B cell (primary cell): Measurements from ENCODE around the gene ATP10B. TPM values are rescaled to one million over a fixed set of nuclear protein-coding genes. Genes with fewer than 3 reads are reported as not detected.

ENCODE experiments used
- ATAC-seq: fragments of 200-7000 bp; cut with Tn5 transposase; one replicate; pipeline ENCODE4 v1.10.0; 2021; ENCODE audit warnings: low read depth, mild to moderate bottlenecking, moderate number of reproducible peaks, moderate library complexity
- CTCF ChIA-PET: fragments of 350-600 bp; sonication (Branson Sonifier 250); formaldehyde crosslinking; loops from one replicate; lab custom pipeline; 2021; ENCODE audit warnings: antibody characterized with exemption, inconsistent platforms; lab: Charles Lee
- POLR2A ChIA-PET: fragments of 350-600 bp; sonication (Branson Sonifier 250); formaldehyde crosslinking; loops from one replicate; lab custom pipeline; 2021; ENCODE audit warnings: antibody characterized with exemption; lab: Charles Lee
- DNase-seq: peaks from one replicate; pipeline ENCODE4 v3.0.0; 2013
- H2AFZ ChIP-seq: 2 replicates; pipeline ENCODE4 v1.6.1; 2012; ENCODE audit warnings: mild to moderate bottlenecking, low read depth, low read length; ENCODE audit not compliant: insufficient read depth, poor library complexity, severe bottlenecking
- H3K27ac ChIP-seq, 2 donors: 1 replicate in 1 of 2; 2 replicates in 1 of 2; pipeline ENCODE4 v1.5.1; 2012 to 2013; ENCODE audit warnings: low read length in 2 of 2, mild to moderate bottlenecking in 2 of 2, moderate library complexity in 1 of 2
- H3K27me3 ChIP-seq, 4 experiments: fragments of 200-600 bp in 1 of 4; sonication (generic) in 1 of 4; replicated peaks in 1 of 4; 1 replicate in 2 of 4; 2 replicates in 2 of 4; pipeline versions ENCODE4 v1.6.1 to v1.7.0; 2013 to 2016; ENCODE audit warnings: low read length in 3 of 4, mild to moderate bottlenecking in 2 of 4, mixed read lengths in 1 of 4, moderate library complexity in 1 of 4; ENCODE audit not compliant: insufficient read depth in 4 of 4, control insufficient read depth in 3 of 4; ENCODE audit errors: control extremely low read depth in 1 of 4
- H3K36me3 ChIP-seq, 2 experiments: replicated peaks in 1 of 2; 1 replicate in 1 of 2; 2 replicates in 1 of 2; pipeline versions ENCODE4 v1.6.1 to v1.7.1; 2013; ENCODE audit warnings: low read length in 1 of 2; ENCODE audit not compliant: insufficient read depth in 2 of 2, control insufficient read depth in 1 of 2; ENCODE audit errors: control extremely low read depth in 1 of 2, extremely low read depth in 1 of 2
- H3K4me1 ChIP-seq, 2 donors: fragments of 200-600 bp in 1 of 2; sonication (generic) in 1 of 2; 1 replicate in 1 of 2; 2 replicates in 1 of 2; pipeline versions ENCODE4 v1.5.1 to v1.6.1; 2013 to 2017; ENCODE audit warnings: low read length in 2 of 2; ENCODE audit not compliant: control insufficient read depth in 2 of 2, insufficient read depth in 2 of 2
- H3K4me2 ChIP-seq: replicated peaks from 2 replicates; pipeline ENCODE3; 2012; ENCODE audit warnings: mild to moderate bottlenecking, low read depth, low read length; ENCODE audit not compliant: poor library complexity, severe bottlenecking
- H3K4me3 ChIP-seq, 5 experiments: fragments of 200-600 bp in 1 of 5; sonication (generic) in 1 of 5; 1 replicate in 3 of 5; 2 replicates in 2 of 5; pipeline versions ENCODE4 v1.5.1 to v1.7.0; 2011 to 2016; ENCODE audit warnings: low read length in 4 of 5, mild to moderate bottlenecking in 4 of 5, low read depth in 2 of 5, control low read depth in 1 of 5, moderate library complexity in 1 of 5; ENCODE audit not compliant: insufficient read depth in 1 of 5; ENCODE audit errors: control extremely low read depth in 1 of 5, extremely low read depth in 1 of 5
- H3K79me2 ChIP-seq: fragments of 200-600 bp; sonication (generic); one replicate; pipeline ENCODE4 v1.6.0; 2016; ENCODE audit warnings: low read length; ENCODE audit not compliant: control insufficient read depth, insufficient read depth
- H3K9ac ChIP-seq: fragments of 200-600 bp; sonication (generic); 2 replicates; pipeline ENCODE4 v1.6.1; 2017; ENCODE audit warnings: mild to moderate bottlenecking, low read length, moderate library complexity
- H3K9me3 ChIP-seq, 3 donors: one replicate each; pipeline versions ENCODE4 v1.6.1 to v1.7.1; 2013; ENCODE audit warnings: low read length in 2 of 3; ENCODE audit not compliant: control insufficient read depth in 2 of 3, insufficient read depth in 1 of 3; ENCODE audit errors: control extremely low read depth in 1 of 3
- H4K20me1 ChIP-seq: 2 replicates; pipeline ENCODE4 v1.6.0; 2012; ENCODE audit warnings: mild to moderate bottlenecking, low read length; ENCODE audit not compliant: insufficient read depth, control insufficient read depth, poor library complexity, severe bottlenecking
- H3K27ac Mint-ChIP-seq: one replicate; pipeline ENCODE4 v1.8.0; 2021; ENCODE audit warnings: mixed read lengths
- H3K27me3 Mint-ChIP-seq: one replicate; pipeline ENCODE4 v1.8.0; 2021; ENCODE audit warnings: mixed read lengths
- H3K4me1 Mint-ChIP-seq: one replicate; pipeline ENCODE4 v1.8.0; 2021; ENCODE audit warnings: mixed read lengths
- H3K4me3 Mint-ChIP-seq: one replicate; pipeline ENCODE4 v1.8.0; 2021; ENCODE audit warnings: mixed read lengths
- H3K9me3 Mint-ChIP-seq: one replicate; pipeline ENCODE4 v1.8.0; 2022; ENCODE audit warnings: mixed read lengths; ENCODE audit not compliant: insufficient read depth
- EZH2 ChIP-seq: IDR thresholded peaks from 2 replicates; pipeline ENCODE4 v1.6.1; 2012; ENCODE audit warnings: borderline replicate concordance, low read depth, mild to moderate bottlenecking, moderate library complexity, low read length; ENCODE audit not compliant: insufficient read depth, poor library complexity, severe bottlenecking
- WGBS: methylation state at CpG from one replicate; pipeline ENCODE4 v1.1.5; 2013; ENCODE audit warnings: missing lambda C conversion rate; ENCODE audit not compliant: insufficient coverage; 5-methylcytosine and 5-hydroxymethylcytosine counted together
- intact Hi-C: fragments of 100-400 bp; cut with micrococcal nuclease; formaldehyde crosslinking; loops from one replicate; pipeline ENCODE4 v1.10.0; 2022
- polyA plus RNA-seq: library from polyadenylated mRNA; depleted of rRNA; stranded (reverse); fragments of >200 nt; gene quantifications from 2 replicates; pipeline ENCODE4 v1.2.3, GENCODE V29; 2012
- total RNA-seq, 2 donors: library from RNA; stranded (reverse); fragments of 120-200 nt in 1 of 2; gene quantifications; 1 replicate in 1 of 2; 2 replicates in 1 of 2; pipeline versions ENCODE4 v1.2.3 to v1.2.4, GENCODE V29; 2013 to 2022
- TF ChIP-seq, protein P1 (sequence below): fragments of 200-600 bp; IDR thresholded peaks from one replicate; pipeline ENCODE4 v1.8.0; 2022; ENCODE audit warnings: antibody characterized with exemption, mild to moderate bottlenecking

Gene ATP10B
- total and polyA plus RNA-seq, 2 donors (not counting 1 experiment from before 2014, with no cell fraction given), result not detected

DNA sequence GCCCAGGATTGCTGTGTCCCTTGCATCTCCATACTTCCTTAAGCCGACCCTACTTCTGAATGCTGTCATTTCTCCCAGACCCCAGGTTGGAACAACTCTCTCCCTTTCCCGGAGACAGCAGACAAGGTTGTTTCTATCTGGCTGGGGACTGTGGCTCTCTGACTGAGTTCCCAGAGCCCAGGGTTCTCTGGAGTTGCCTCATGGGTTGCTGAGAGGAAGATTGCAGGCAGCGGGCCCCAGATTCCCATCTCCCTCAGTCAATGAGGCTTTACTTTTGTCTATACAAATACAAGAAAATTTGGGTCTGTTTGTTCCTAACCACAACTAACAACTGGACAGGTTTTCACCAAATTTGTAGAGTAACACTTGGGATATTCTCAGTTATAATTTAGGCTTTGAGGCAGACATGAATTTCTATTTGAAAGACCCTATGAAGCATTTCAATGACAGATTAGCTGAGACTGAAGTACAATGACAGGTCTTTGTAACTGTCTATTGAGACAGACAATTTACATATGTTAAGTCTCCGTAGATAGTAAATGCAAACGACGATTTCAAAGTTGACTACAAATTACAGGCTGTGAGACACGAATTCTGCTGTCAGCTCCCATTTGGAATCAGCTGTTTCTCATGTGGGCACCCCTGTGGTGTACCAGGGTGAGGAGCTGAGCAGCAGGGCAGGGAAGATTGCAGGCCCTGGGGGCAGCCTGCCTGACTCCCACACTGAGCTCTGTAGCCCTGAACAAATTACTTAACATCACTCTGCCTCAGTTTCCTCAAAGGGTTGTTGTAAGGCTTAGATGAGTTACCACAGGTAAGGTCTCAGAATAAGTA is 107.5 kb downstream of the ATP10B start:
- ATAC-seq (no peak), DNase-seq (no peak)
- no peaks in the 10 kb centered on the region for H3K4me1 Mint-ChIP-seq
- no peak for TF ChIP-seq EZH2
- TF ChIP-seq, protein P1, sequence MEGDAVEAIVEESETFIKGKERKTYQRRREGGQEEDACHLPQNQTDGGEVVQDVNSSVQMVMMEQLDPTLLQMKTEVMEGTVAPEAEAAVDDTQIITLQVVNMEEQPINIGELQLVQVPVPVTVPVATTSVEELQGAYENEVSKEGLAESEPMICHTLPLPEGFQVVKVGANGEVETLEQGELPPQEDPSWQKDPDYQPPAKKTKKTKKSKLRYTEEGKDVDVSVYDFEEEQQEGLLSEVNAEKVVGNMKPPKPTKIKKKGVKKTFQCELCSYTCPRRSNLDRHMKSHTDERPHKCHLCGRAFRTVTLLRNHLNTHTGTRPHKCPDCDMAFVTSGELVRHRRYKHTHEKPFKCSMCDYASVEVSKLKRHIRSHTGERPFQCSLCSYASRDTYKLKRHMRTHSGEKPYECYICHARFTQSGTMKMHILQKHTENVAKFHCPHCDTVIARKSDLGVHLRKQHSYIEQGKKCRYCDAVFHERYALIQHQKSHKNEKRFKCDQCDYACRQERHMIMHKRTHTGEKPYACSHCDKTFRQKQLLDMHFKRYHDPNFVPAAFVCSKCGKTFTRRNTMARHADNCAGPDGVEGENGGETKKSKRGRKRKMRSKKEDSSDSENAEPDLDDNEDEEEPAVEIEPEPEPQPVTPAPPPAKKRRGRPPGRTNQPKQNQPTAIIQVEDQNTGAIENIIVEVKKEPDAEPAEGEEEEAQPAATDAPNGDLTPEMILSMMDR, result no peak
- no peak overlapping the region for H3K9ac ChIP-seq
- no peak overlapping the region for H3K4me3 ChIP-seq
- H2AFZ ChIP-seq, result no peak overlapping the region
- no peaks in the 10 kb centered on the region for H3K9me3 Mint-ChIP-seq
- H3K36me3 ChIP-seq, result no peaks in the 10 kb centered on the region
- no peaks in the 10 kb centered on the region for H3K27me3 ChIP-seq
- no peak overlapping the region for H3K4me2 ChIP-seq
- H3K27ac Mint-ChIP-seq, result no peak overlapping the region
- no peaks in the 10 kb centered on the region for H3K4me1 ChIP-seq
- ChIA-PET POLR2A (no interaction called here), CTCF (no interaction called here)
- no peak overlapping the region for H3K4me3 Mint-ChIP-seq
- no peaks in the 10 kb centered on the region for H3K79me2 ChIP-seq
- intact Hi-C loops, result no loop called here
- 67% methylated on average over 4 of the region's 7 CpGs for WGBS
- H3K27ac ChIP-seq, result no peak overlapping the region
- H3K27me3 Mint-ChIP-seq, result peaks cover 2% of the 10 kb centered on the region
- no peaks in the 10 kb centered on the region for H3K9me3 ChIP-seq
- no peaks in the 10 kb centered on the region for H4K20me1 ChIP-seq

DNA sequence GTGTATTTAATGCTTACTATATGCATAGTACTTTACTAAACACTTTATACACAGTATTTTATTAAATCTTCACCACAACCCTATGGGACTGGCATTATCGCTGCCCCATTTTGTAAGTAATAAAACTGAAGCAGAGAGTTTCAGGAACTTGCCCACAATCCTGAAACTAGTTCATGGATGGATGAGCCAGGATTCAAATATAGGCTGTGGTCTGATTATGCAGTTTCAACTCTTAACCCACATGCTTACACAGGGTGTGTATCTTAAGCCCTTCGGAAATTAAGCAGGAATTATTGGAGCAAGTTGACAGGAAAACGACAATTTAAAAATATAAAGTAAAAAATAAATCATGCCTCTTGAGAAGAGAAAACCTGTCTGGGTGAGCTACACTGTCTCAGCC is 109.0 kb downstream of the ATP10B start:
- ATAC-seq (no peak), DNase-seq (no peak)
- Histone ChIP-seq H3K79me2 (no peaks in the 10 kb centered on the region), H3K4me2 (no peak overlapping the region), H2AFZ (no peak overlapping the region), H3K4me1 (no peaks in the 10 kb centered on the region), H3K9ac (no peak overlapping the region), H4K20me1 (no peaks in the 10 kb centered on the region), H3K36me3 (no peaks in the 10 kb centered on the region), H3K4me3 (no peak overlapping the region), H3K27me3 (no peaks in the 10 kb centered on the region), H3K27ac (no peak overlapping the region), H3K9me3 (no peaks in the 10 kb centered on the region)
- Mint-ChIP-seq H3K27me3 (no peaks in the 10 kb centered on the region), H3K4me3 (no peak overlapping the region), H3K27ac (no peak overlapping the region), H3K4me1 (no peaks in the 10 kb centered on the region), H3K9me3 (no peaks in the 10 kb centered on the region)
- ChIA-PET CTCF (no interaction called here), POLR2A (no interaction called here)
- WGBS, result no CpG with 5 or more reads among the region's 3 CpGs
- TF ChIP-seq, protein P1, result no peak
- TF ChIP-seq EZH2, result no peak
- intact Hi-C loops, result no loop called here
